ENCODE measurements around the gene GALNT3. TPM values are rescaled to one million over a fixed set of nuclear protein-coding genes. Genes with fewer than 3 reads are reported as not detected.

Gene GALNT3
- total and polyA plus RNA-seq, 7 donors = 0.16 to 33.5 (median 1.1) TPM

DNA sequence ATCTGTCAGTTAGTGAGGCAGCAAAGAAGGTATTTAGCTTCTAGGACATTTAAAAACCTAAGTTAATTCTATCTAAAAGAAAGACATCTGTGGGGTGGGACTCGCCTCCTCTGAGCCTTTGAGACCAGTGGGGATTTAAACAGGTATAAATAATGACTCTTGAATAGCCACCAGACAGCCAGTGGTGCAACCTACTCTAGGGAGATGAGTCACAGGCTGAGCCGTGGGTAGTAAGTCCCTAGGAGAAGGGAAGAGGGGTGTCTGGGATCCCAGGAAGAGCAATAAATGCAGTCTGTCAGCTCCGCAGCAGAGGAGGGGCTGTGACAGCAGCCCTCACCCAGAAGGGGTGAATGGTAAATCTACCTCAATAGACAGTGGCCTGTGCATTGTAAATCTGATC lies 43.1 kb upstream of the GALNT3 start:
- no peak for DNase-seq
- TF ChIP-seq CTCF (IDR thresholded peaks at IDR 0.05) (no peak), POLR2A (IDR thresholded peaks at IDR 0.05) (no peak), POLR2AphosphoS5 (IDR thresholded peaks at IDR 0.05) (no peak), EP300 (IDR thresholded peaks at IDR 0.05) (no peak)
- 80 to 89% methylated on average over 3 of the region's 3 CpGs for WGBS, 2 donors
- intact Hi-C loops (cut with DNase I) = no loop called here
- H3K27ac ChIP-seq = no peak overlapping the region
- no peak overlapping the region for H3K4me3 ChIP-seq
- no peaks in the 10 kb centered on the region for H3K27me3 ChIP-seq
- H3K36me3 ChIP-seq = no peaks in the 10 kb centered on the region
- no peaks in the 10 kb centered on the region for H3K9me3 ChIP-seq
- H3K4me1 ChIP-seq = no peaks in the 10 kb centered on the region

DNA sequence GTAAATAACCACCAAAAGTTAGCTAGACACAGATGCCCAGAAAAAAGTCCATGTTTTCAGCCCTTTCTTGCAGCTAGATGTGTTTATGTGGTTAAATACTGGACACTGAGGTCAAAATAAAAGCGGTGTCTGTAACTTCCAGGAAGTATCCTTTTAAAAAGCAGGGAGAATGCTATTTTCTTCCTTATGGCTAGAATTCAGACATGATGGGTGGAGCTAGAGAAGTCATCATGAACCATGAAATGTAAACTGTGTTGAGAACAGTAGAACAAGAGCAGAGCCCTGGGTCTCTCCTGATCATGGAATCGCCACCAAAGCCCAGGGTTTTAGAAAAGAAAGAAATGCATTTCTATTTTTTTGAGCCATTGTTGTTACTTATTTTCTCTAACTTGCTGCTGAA lies 41.3 kb upstream of the GALNT3 start:
- no peak for DNase-seq
- Histone ChIP-seq H3K36me3 (no peaks in the 10 kb centered on the region), H3K9me3 (no peaks in the 10 kb centered on the region), H3K4me3 (no peak overlapping the region), H3K27me3 (no peaks in the 10 kb centered on the region), H3K27ac (no peak overlapping the region), H3K4me1 (no peaks in the 10 kb centered on the region)
- TF ChIP-seq EP300 (IDR thresholded peaks at IDR 0.05) (no peak), POLR2A (IDR thresholded peaks at IDR 0.05) (no peak), POLR2AphosphoS5 (IDR thresholded peaks at IDR 0.05) (no peak), CTCF (IDR thresholded peaks at IDR 0.05) (no peak)
- WGBS, 2 donors = 47 to 78% methylated on average over 2 of the region's 2 CpGs
- intact Hi-C loops (cut with DNase I) = no loop called here

DNA sequence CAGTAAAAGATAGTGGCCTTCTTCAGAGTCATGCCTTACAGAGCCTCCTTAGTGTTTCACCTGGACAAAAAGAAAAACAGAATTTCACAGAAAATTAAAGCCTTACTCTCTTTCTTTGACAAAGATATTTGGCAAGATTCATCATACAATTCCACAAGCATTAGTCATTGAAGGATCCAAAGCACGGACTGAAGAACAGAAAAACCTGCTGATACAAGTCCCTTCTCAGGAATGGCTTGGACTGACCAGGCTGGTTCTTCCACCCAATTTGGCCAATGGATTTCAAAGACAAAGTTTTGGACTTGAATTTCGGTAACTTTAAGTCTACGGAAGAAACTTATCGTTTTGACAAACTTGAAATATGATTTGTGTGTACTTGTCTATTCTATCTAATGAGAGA lies 39.1 kb upstream of the GALNT3 start:
- H3K4me3 ChIP-seq = no peak overlapping the region
- H3K36me3 ChIP-seq = no peaks in the 10 kb centered on the region
- intact Hi-C loops (cut with DNase I) = no loop called here
- no peaks in the 10 kb centered on the region for H3K4me1 ChIP-seq
- TF ChIP-seq POLR2A (IDR thresholded peaks at IDR 0.05) (no peak), CTCF (IDR thresholded peaks at IDR 0.05) (no peak), POLR2AphosphoS5 (IDR thresholded peaks at IDR 0.05) (no peak), EP300 (IDR thresholded peaks at IDR 0.05) (no peak)
- no peak for DNase-seq
- no peak overlapping the region for H3K27ac ChIP-seq
- no peaks in the 10 kb centered on the region for H3K27me3 ChIP-seq
- H3K9me3 ChIP-seq = no peaks in the 10 kb centered on the region
- 95% methylated on average over 4 of the region's 4 CpGs for WGBS, 2 donors

GRCh38 chr2:165827921-165828276 lies 33.9 kb upstream of the GALNT3 start:
- H3K4me3 ChIP-seq = no peak overlapping the region
- TF ChIP-seq EP300 (IDR thresholded peaks at IDR 0.05) (no peak), POLR2AphosphoS5 (IDR thresholded peaks at IDR 0.05) (no peak), POLR2A (IDR thresholded peaks at IDR 0.05) (no peak), CTCF (IDR thresholded peaks at IDR 0.05) (no peak)
- H3K4me1 ChIP-seq = no peaks in the 10 kb centered on the region
- 87 to 90% methylated on average over 1 of the region's 1 CpG for WGBS, 2 donors
- H3K27ac ChIP-seq = no peak overlapping the region
- H3K27me3 ChIP-seq = no peaks in the 10 kb centered on the region
- DNase-seq = no peak
- H3K36me3 ChIP-seq = no peaks in the 10 kb centered on the region
- H3K9me3 ChIP-seq = no peaks in the 10 kb centered on the region
- intact Hi-C loops (cut with DNase I) = no loop called here

All from sigmoid colon (tissue), 7 donors.